EH (cell line): ENCODE results near the gene ZNF345.

Source experiments
- DNase-seq: peaks from one replicate; pipeline ENCODE4 v3.0.0-alpha.2; 2015; ENCODE audit warnings: low read depth

ZNF345 gene

DNA sequence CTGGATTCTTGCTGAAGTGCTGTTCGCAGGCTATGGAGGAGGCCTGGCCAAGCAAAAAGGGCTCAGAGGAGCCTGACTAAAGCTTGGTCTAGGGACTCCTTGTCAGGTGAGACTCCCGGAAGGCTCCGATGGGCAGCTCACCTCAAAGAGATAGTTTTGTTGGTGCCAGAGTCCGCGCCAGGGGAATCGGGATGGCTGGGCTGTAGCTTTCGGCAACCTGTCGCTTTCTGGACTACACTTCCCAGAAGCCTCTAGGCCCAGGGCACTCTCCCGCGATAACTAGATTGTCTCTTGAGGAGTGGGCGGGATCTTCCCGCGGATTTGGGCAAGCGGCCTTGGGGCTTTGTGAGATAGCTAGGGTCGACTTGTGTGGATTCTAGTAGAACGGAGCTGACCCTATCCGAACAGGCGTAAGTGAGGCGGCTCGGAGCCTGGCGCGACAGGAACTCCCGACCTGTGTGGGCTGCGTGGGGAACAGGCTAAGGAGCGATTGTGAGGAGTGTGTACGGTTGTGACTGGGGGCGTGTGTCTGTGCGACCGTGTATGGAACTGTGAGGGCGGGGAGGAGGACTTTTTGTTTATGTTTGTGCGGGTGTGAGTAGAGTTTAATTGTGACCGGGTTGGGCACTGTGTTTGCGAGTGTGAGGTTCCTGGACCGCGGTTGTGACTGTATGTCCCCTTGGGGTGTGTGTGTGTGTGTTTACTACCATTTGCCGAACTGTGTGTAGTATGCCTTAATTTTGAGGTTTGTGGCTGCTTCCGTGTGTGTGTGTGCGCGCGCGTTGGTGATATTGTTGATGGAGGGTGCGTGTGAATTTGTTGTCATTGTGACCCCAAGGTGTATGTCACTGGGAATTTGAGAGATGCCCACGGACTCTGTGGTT, at the start of gene ZNF345:
Gene ZNF345, plus strand, starts transcription at position 318 of the 884 bp plus-strand sequence. CDS start 25,955 bp downstream, outside the sequence.
- DNase-seq: peak; percentile 93

DNA sequence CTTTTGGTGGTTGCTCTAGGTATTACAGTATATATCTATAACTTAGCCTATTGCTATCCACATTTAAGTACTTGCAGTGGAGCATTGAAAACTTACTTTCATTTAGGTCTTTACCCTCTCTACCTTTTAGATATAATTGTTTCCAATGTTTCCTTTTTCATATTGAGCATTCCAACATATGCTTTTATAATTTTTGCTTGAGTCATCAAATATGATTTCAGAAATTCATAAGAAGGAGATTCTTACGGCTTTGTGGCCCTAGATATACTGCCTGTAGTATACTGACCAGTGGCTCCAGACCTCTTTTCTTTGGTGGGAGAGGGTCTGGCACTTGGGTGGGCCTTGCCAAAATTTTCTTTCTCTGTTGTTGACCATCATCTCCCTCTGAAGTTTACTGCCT, 45.3 kb upstream of the ZNF345 start:
- no peak for DNase-seq

DNA sequence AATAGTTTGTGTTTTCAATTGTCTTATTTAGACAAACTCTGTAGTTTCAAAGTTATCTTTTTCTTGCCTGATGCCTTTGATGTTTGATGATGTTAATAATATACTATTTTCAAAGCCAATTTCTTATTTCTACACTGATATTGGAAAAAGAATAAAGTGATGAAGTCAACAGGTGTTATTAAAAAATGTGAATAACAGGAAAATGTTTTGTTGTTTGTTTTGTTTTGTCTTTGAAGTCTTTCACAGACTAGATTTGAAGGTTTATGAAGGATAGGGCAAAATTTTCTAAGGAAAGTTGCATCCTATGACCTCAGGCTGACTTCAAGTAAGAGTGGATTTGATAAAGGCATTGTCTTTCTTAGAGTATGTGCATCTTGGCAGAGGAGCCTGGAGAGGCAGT, 43.6 kb upstream of the ZNF345 start:
- DNase-seq: no peak

- DNase-seq: no peak
Measured at GRCh38 chr19:36819130-36819630, 31.5 kb upstream of the ZNF345 start.

DNA sequence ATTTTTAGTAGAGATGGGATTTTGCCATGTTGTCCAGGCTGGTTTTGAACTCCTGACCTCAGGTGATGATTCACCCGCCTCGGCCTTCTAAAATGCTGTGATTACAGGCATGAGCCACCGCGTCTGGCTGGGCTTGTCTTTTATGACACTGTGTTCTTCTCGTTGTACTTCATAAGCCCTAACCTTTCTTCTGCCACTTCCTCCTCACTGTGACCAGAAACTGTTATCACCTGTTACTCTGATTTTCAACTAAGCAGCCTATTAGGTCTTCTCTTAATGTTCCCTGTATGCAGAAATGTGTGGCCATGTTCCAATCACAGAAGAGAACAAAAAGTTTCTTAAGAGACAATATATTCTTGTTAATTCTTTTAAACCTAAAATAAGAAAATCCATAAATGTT, 28.9 kb upstream of the ZNF345 start:
- DNase-seq: no peak

- DNase-seq: no peak
Measured at GRCh38 chr19:36833430-36833829, 17.2 kb upstream of the ZNF345 start.

DNA sequence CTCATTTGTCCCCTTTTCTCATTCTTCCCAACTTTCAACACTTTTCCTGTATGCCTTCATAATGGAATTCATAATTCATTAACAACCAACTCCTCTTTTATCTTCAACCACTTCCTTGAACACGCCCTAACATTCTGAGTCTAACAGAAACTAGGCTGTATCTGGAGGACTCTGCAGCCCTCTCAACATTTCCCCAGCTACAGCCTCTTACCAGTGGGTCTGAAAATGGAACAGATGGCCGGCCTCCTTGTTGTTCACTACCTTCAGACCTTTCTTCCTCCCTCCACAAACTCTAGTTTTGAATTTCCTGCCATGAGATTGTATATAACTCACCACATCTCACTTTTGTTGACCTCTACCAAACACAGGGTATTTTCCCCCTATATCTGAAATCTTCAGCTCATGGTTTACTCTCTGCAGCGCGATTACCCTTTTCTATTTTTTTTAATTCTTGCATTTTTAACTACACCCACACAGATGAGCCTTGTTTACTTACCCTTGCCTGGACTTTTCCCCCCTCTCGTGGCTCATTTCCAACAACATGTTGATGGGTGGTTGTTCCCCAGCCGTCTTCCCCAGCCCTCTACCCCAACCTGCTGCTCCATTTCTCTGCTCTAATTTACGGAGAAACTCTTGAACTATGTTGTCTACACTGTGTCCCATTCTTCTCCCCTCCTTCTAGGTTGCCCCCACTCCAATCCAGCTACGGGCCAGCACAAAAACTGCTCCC, 13.3 kb upstream of the ZNF345 start:
- no peak for DNase-seq

GRCh38 chr19:36837906-36838783, 12.5 kb upstream of the ZNF345 start, which contains the start of gene ZNF790:
ZNF790 (minus strand) TSS chr19:36838387; CDS start chr19:36825619, 12,768 bp downstream.
- peak; percentile 93 for DNase-seq

DNA sequence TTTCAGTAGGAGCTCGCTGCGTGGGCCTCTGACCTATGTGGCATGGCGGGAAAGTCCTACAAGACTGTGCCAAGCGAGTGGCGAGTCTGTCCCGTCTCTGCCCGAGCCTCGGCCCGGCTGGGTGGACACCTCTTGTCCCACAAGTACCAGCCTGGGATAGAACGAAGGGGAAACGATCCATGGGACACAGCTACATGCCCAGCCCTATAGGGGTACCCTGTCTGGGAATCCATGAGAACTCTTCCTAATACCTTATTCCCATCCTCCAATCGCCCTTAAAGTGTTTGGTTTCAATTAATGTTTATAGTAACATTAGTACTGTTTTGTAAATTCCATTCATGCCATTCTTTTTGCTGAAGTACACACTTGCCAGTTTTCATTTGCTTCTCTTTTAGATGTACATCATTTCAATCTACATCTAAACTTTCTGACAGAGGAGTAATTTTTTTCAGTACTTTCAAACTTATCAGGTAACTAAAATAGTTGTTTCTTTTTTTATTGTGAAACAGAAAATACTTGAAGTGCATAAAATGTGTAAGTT, 11.8 kb upstream of the ZNF345 start:
- peak; percentile 41 for DNase-seq

- no peak for DNase-seq
Measured at GRCh38 chr19:36847968-36848367, 2.7 kb upstream of the ZNF345 start.

DNA sequence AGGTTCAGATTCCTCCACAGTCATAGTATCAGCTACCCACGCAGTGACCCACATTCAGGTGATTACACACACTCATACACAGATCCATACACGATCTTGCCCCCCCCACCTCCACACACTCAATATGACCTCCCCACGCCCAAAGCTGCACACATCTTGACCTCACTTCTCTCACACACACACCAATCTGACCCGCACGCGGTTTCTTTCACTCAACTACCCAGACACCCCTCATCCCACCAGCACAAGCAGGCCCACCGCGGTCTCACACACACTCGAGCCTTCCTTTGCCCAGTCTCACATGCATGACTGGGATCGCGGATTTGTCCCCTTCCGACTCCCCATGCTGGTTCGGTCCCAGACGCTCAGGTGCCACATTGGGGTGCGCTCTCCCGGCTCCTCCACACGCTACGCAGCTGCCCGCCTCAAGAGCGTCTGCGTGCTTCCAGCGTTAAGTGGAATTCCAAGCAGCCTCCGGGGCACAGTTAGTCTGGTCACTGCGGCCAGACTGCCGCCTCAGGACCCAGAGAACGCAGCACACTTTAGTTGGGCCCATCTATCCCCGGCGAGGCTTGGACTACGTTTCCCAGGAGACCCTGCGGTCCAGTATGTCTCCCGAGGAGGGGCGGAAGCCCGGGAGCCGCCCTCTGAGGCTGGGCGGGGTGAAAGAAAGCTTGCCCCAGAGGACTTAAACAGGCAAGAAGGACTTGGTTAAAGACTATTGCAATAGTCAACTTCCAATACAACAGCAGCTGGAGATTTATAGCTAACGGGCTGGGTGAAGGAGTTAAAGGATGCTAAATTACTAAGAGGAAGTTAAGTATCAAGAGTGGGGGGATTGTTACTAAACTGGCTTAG, 746 bp upstream of the ZNF345 start:
- peak; percentile 91 for DNase-seq

DNA sequence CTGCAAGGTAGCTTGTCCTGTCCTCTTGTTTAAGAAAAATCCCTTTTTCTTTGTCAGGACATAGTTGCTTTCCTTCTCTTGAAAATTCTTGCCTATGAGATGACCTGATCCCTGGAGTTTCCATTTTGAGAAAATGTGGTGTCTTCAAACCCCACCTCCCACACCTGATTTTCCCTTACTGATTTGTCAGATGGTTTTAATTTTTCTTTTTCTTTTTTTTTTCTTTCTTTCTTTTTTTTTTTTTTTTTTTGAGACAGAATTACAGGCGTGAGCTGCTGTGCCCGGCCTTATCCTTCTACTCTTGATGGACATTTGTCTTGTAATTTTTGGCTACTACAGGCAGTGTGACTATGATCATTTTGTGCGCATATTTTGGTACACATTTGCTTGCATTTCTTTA, 1.2 kb downstream of the ZNF345 start:
- no peak for DNase-seq

GRCh38 chr19:36876993-36877938, 26.6 kb downstream of the ZNF345 start:
- DNase-seq: no peak

- DNase-seq: no peak
Measured at GRCh38 chr19:36891768-36892357, 41.2 kb downstream of the ZNF345 start.

- no peak for DNase-seq
Measured at GRCh38 chr19:36894849-36895383, 44.2 kb downstream of the ZNF345 start.

- DNase-seq: no peak
Measured at GRCh38 chr19:36898422-36898821, 47.7 kb downstream of the ZNF345 start.

DNA sequence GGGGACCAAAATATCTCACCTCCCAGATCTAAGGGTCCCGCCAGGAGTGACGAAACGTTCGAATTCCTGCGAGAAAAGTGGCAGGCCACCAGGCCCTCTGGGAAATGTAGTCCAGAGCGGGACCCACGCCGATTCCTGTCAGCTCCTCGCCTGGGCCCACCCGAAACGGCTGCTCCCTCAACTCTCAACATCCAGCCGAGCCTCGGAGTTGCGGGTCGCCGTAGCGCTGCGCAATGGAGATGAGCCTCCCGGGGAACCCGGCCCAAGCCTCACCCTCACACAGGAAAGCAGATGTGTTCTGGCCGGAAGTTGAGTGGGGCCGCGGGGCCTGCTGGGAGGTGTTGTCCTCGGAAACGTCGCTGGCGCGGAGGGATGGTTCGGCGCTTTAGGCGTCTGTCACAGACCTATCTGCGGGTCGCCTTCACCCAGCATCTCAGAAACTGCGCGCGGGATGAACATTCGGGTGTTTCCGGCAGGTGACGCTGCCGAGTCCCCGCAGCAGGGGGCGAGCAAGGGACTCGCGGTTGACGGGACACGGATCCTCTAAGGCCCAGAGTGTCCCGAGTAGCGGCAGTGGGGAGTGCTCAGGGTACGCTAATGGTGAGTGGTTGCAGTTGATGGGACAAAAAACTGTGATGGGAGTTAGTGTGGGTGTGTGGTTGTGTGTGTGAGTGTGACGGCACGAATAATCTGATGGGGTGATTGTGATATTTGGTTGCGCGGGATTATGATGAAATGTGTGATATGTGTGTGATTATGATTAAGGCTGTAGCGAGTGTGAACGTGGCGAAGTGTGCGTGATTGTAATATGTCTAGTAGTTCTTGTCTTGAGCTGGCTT, 65.5 kb downstream of the ZNF345 start, which contains the start of the genes ZNF568 and ZNF829:
Gene ZNF568, plus strand, starts transcription at position 341 of the 839 bp plus-strand sequence. CDS start 6,439 bp downstream, outside the sequence.
Gene ZNF829, minus strand, starts transcription at position 300 of the 839 bp plus-strand sequence. CDS start 1,124 bp downstream, outside the sequence.
- peak; percentile 92 for DNase-seq
